HEK293 (cell line): ENCODE results near the gene COA1.

Source experiments
- CTCF ChIA-PET: fragments of 350-600 bp; formaldehyde crosslinking; extraction: SDS; loops from one replicate; lab custom pipeline; 2021; ENCODE audit warnings: antibody characterized with exemption; lab: Yijun Ruan, JAX
- POLR2A ChIA-PET: fragments of 300-600 bp; formaldehyde crosslinking; extraction: SDS; loops from one replicate; lab custom pipeline; 2020; ENCODE audit warnings: antibody characterized with exemption, inconsistent platforms; lab: Yijun Ruan, JAX
- H3K27ac ChIP-seq: fragments of 200-500 bp; sonication (Bioruptor generic); 2 replicates; pipeline ENCODE4 v1.5.1; 2014; ENCODE audit warnings: low read depth, low read length, control low read depth, inconsistent platforms; ENCODE audit errors: extremely low read depth
- H3K36me3 ChIP-seq, 2 experiments: fragments of 200-500 bp in 1 of 2; sonication (Bioruptor generic) in 1 of 2; 1 replicate in 1 of 2; 2 replicates in 1 of 2; pipeline ENCODE4 v1.5.1; 2014 to 2017; ENCODE audit warnings: inconsistent platforms in 2 of 2, low read length in 2 of 2; ENCODE audit not compliant: control insufficient read depth in 2 of 2, insufficient read depth in 1 of 2
- H3K4me1 ChIP-seq: fragments of 200-500 bp; sonication (Bioruptor generic); 2 replicates; pipeline ENCODE4 v1.5.1; 2014; ENCODE audit warnings: mild to moderate bottlenecking, low read length, inconsistent platforms; ENCODE audit not compliant: control insufficient read depth, insufficient read depth
- H3K4me3 ChIP-seq: 2 replicates; pipeline ENCODE4 v1.5.1; 2011; ENCODE audit warnings: low read depth, mild to moderate bottlenecking, control low read depth, low read length, moderate library complexity
- H3K9me3 ChIP-seq: fragments of 200-500 bp; sonication (Bioruptor generic); 2 replicates; pipeline ENCODE4 v1.5.1; 2014; ENCODE audit warnings: low read depth, low read length, inconsistent platforms; ENCODE audit not compliant: control insufficient read depth, insufficient read depth
- EGR2 ChIP-seq: fragments of 450-650 bp; formaldehyde crosslinking; IDR thresholded peaks from 2 replicates; pipeline ENCODE4 v1.5.1; 2016; ENCODE audit warnings: low read depth, missing biosample characterization, missing genetic modification characterization
- ZBTB48 ChIP-seq: fragments of 450-650 bp; formaldehyde crosslinking; IDR thresholded peaks from 2 replicates; pipeline ENCODE4 v1.5.1; 2016; ENCODE audit warnings: missing biosample characterization, missing genetic modification characterization
- ZNF112 ChIP-seq: fragments of 450-650 bp; formaldehyde crosslinking; IDR thresholded peaks from 2 replicates; pipeline ENCODE4 v1.5.0; 2017; ENCODE audit warnings: missing biosample characterization, missing genetic modification characterization
- ZNF133 ChIP-seq: fragments of 450-650 bp; formaldehyde crosslinking; IDR thresholded peaks from 2 replicates; pipeline ENCODE4 v1.5.1; 2016; ENCODE audit warnings: missing biosample characterization, missing genetic modification characterization
- ZNF140 ChIP-seq: fragments of 450-650 bp; formaldehyde crosslinking; IDR thresholded peaks from 2 replicates; pipeline ENCODE4 v1.5.1; 2016; ENCODE audit warnings: missing biosample characterization, missing genetic modification characterization
- ZNF175 ChIP-seq: fragments of 450-650 bp; formaldehyde crosslinking; IDR thresholded peaks from 2 replicates; pipeline ENCODE4 v1.5.1; 2016; ENCODE audit warnings: missing biosample characterization, missing genetic modification characterization
- ZNF19 ChIP-seq: fragments of 450-650 bp; formaldehyde crosslinking; IDR thresholded peaks from 2 replicates; pipeline ENCODE4; 2016; ENCODE audit warnings: missing biosample characterization, missing genetic modification characterization, low read depth
- ZNF324 ChIP-seq: fragments of 450-650 bp; formaldehyde crosslinking; IDR thresholded peaks from 2 replicates; pipeline ENCODE4 v1.5.1; 2016; ENCODE audit warnings: missing biosample characterization, missing genetic modification characterization
- ZNF366 ChIP-seq: fragments of 450-650 bp; formaldehyde crosslinking; conservative IDR thresholded peaks from 2 replicates; pipeline ENCODE4 v1.5.1; 2016; ENCODE audit warnings: missing biosample characterization, missing genetic modification characterization
- ZNF37A ChIP-seq: fragments of 450-650 bp; IDR thresholded peaks from 2 replicates; pipeline ENCODE4 v1.5.1; 2018; ENCODE audit warnings: missing biosample characterization, missing genetic modification characterization
- ZNF501 ChIP-seq: fragments of 450-650 bp; formaldehyde crosslinking; IDR thresholded peaks from 2 replicates; pipeline ENCODE4 v1.5.1; 2016; ENCODE audit warnings: missing biosample characterization, missing genetic modification characterization
- ZNF521 ChIP-seq: fragments of 450-650 bp; formaldehyde crosslinking; IDR thresholded peaks from 2 replicates; pipeline ENCODE4 v1.5.1; 2017; ENCODE audit warnings: missing biosample characterization, mild to moderate bottlenecking, missing genetic modification characterization
- ZNF560 ChIP-seq: fragments of 450-650 bp; formaldehyde crosslinking; IDR thresholded peaks from 2 replicates; pipeline ENCODE4 v1.5.1; 2017; ENCODE audit warnings: missing biosample characterization, missing genetic modification characterization, borderline replicate concordance
- ZNF600 ChIP-seq: fragments of 450-650 bp; formaldehyde crosslinking; IDR thresholded peaks from 2 replicates; pipeline ENCODE4 v1.5.1; 2016; ENCODE audit warnings: missing biosample characterization, missing genetic modification characterization
- ZNF621 ChIP-seq: fragments of 450-650 bp; formaldehyde crosslinking; IDR thresholded peaks from 2 replicates; pipeline ENCODE4 v1.5.1; 2017; ENCODE audit warnings: missing biosample characterization, missing genetic modification characterization
- ZNF645 ChIP-seq: fragments of 450-650 bp; formaldehyde crosslinking; IDR thresholded peaks from 2 replicates; pipeline ENCODE4; 2016; ENCODE audit warnings: missing biosample characterization, missing genetic modification characterization
- ZNF830 ChIP-seq: fragments of 450-650 bp; IDR thresholded peaks from 2 replicates; pipeline ENCODE4 v1.5.0; 2018; ENCODE audit warnings: missing biosample characterization, missing genetic modification characterization, low read depth, mild to moderate bottlenecking, moderate library complexity
- ZXDB ChIP-seq: fragments of 450-650 bp; formaldehyde crosslinking; IDR thresholded peaks from 2 replicates; pipeline ENCODE4 v1.5.1; 2016; ENCODE audit warnings: missing biosample characterization, missing genetic modification characterization
- TF ChIP-seq, protein P1 (sequence below): fragments of 450-650 bp; IDR thresholded peaks from 2 replicates; pipeline ENCODE4 v1.5.1; 2018; ENCODE audit warnings: missing biosample characterization, mild to moderate bottlenecking, missing genetic modification characterization
- TF ChIP-seq, protein P2 (sequence below): fragments of 450-650 bp; formaldehyde crosslinking; IDR thresholded peaks from 2 replicates; pipeline ENCODE4 v1.5.1; 2016; ENCODE audit warnings: missing biosample characterization, missing genetic modification characterization, low read depth
- TF ChIP-seq, protein P3 (sequence below): fragments of 450-650 bp; IDR thresholded peaks from 2 replicates; pipeline ENCODE4 v1.5.1; 2018; ENCODE audit warnings: missing biosample characterization, missing genetic modification characterization
- TF ChIP-seq, protein P4 (sequence below): fragments of 450-650 bp; formaldehyde crosslinking; IDR thresholded peaks from 2 replicates; pipeline ENCODE4 v1.5.1; 2017; ENCODE audit warnings: missing biosample characterization, missing genetic modification characterization

The COA1 gene

GRCh38 chr7:43769791-43770465 is 40.6 kb upstream of the COA1 start (continued):
- TF ChIP-seq, protein P1, sequence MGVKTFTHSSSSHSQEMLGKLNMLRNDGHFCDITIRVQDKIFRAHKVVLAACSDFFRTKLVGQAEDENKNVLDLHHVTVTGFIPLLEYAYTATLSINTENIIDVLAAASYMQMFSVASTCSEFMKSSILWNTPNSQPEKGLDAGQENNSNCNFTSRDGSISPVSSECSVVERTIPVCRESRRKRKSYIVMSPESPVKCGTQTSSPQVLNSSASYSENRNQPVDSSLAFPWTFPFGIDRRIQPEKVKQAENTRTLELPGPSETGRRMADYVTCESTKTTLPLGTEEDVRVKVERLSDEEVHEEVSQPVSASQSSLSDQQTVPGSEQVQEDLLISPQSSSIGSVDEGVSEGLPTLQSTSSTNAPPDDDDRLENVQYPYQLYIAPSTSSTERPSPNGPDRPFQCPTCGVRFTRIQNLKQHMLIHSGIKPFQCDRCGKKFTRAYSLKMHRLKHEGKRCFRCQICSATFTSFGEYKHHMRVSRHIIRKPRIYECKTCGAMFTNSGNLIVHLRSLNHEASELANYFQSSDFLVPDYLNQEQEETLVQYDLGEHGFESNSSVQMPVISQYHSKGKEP (tag by site-specific recombination) = no peak
- TF ChIP-seq ZXDB (tag by site-specific recombination) (no peak), ZNF324 (no peak), ZNF600 (tag by site-specific recombination) (no peak), ZNF521 (tag by site-specific recombination) (no peak), ZNF133 (no peak), ZNF621 (tag by site-specific recombination) (no peak), ZNF140 (tag by site-specific recombination) (no peak), ZNF560 (no peak), ZNF19 (tag by site-specific recombination) (no peak), EGR2 (tag by site-specific recombination) (no peak), ZNF37A (tag by site-specific recombination) (no peak), ZNF830 (no peak)
- TF ChIP-seq, protein P2, sequence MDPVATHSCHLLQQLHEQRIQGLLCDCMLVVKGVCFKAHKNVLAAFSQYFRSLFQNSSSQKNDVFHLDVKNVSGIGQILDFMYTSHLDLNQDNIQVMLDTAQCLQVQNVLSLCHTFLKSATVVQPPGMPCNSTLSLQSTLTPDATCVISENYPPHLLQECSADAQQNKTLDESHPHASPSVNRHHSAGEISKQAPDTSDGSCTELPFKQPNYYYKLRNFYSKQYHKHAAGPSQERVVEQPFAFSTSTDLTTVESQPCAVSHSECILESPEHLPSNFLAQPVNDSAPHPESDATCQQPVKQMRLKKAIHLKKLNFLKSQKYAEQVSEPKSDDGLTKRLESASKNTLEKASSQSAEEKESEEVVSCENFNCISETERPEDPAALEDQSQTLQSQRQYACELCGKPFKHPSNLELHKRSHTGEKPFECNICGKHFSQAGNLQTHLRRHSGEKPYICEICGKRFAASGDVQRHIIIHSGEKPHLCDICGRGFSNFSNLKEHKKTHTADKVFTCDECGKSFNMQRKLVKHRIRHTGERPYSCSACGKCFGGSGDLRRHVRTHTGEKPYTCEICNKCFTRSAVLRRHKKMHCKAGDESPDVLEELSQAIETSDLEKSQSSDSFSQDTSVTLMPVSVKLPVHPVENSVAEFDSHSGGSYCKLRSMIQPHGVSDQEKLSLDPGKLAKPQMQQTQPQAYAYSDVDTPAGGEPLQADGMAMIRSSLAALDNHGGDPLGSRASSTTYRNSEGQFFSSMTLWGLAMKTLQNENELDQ (tag by site-specific recombination) = no peak
- TF ChIP-seq, protein P3, sequence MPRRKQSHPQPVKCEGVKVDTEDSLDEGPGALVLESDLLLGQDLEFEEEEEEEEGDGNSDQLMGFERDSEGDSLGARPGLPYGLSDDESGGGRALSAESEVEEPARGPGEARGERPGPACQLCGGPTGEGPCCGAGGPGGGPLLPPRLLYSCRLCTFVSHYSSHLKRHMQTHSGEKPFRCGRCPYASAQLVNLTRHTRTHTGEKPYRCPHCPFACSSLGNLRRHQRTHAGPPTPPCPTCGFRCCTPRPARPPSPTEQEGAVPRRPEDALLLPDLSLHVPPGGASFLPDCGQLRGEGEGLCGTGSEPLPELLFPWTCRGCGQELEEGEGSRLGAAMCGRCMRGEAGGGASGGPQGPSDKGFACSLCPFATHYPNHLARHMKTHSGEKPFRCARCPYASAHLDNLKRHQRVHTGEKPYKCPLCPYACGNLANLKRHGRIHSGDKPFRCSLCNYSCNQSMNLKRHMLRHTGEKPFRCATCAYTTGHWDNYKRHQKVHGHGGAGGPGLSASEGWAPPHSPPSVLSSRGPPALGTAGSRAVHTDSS (tag by site-specific recombination) = no peak

- H3K4me1 ChIP-seq = peaks cover 10% of the 10 kb centered on the region; the same call in 1 of the 2 replicates
- TF ChIP-seq ZBTB48 (tag by site-specific recombination) (no peak), ZNF366 (tag by site-specific recombination) (no peak), ZNF645 (no peak), ZNF501 (tag by site-specific recombination) (no peak), ZNF112 (tag by site-specific recombination) (no peak), ZNF175 (no peak)
- TF ChIP-seq, protein P4, sequence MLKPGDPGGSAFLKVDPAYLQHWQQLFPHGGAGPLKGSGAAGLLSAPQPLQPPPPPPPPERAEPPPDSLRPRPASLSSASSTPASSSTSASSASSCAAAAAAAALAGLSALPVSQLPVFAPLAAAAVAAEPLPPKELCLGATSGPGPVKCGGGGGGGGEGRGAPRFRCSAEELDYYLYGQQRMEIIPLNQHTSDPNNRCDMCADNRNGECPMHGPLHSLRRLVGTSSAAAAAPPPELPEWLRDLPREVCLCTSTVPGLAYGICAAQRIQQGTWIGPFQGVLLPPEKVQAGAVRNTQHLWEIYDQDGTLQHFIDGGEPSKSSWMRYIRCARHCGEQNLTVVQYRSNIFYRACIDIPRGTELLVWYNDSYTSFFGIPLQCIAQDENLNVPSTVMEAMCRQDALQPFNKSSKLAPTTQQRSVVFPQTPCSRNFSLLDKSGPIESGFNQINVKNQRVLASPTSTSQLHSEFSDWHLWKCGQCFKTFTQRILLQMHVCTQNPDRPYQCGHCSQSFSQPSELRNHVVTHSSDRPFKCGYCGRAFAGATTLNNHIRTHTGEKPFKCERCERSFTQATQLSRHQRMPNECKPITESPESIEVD (tag by site-specific recombination) = no peak
- H3K9me3 ChIP-seq = no peaks in the 10 kb centered on the region
- peaks cover 0 to 21% of the 10 kb centered on the region in 2 experiments; a peak in 1 of 3 replicates for H3K36me3 ChIP-seq
- H3K4me3 ChIP-seq = no peak overlapping the region
- ChIA-PET POLR2A (interaction anchor here (0.6 kb wide), 1 partner anchor 15 kb away, joined by 3 read pairs; no protein-coding TSS in a partner anchor), CTCF (interaction anchor here (0.7 kb wide), 1 partner anchor 31 kb away, joined by 4 read pairs; no protein-coding TSS in a partner anchor)
- H3K27ac ChIP-seq = no peak overlapping the region
Observed at GRCh38 chr7:43769281-43769680, 40.0 kb upstream of the COA1 start.
